LNCaP clone FGC (cell line): ENCODE results near the gene RPGRIP1L.
A peak's percentile ranks its signal among the peaks of the same experiment; 100 is the strongest.

ENCODE experiments used
- DNase-seq: peaks from one replicate; pipeline ENCODE4 v3.0.0-alpha.2; 2011; ENCODE audit warnings: low read depth
- H3K4me3 ChIP-seq: 2 replicates; pipeline ENCODE4 v1.5.1; 2011; ENCODE audit warnings: mild to moderate bottlenecking, low read depth, low read length, control low read depth
- TF ChIP-seq, protein P1 (sequence below): IDR thresholded peaks from 2 replicates; pipeline ENCODE4 v1.5.1; 2012; ENCODE audit warnings: mild to moderate bottlenecking; ENCODE audit not compliant: control insufficient read depth, insufficient read depth; ENCODE audit errors: extremely low read depth

RPGRIP1L gene

DNA sequence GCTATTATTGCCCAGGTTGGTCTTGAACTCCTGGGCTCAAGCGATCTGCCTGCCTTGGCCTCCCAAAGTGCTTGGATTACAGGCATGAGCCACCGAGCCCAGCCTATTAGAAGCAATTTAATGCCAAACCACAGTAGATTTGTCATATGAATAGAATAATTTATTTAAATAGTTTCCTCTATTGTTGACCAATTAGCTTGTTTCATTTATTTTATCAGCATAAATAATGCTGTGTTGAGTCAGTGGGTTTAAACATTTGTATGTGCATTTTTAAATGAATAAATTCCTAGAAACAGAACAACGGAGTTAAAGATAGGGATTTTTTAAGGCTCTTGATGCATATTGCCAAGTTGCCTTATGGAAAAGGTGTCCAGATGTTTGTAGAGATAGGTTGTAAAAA, 27.0 kb upstream of the RPGRIP1L start:
- TF ChIP-seq, protein P1, sequence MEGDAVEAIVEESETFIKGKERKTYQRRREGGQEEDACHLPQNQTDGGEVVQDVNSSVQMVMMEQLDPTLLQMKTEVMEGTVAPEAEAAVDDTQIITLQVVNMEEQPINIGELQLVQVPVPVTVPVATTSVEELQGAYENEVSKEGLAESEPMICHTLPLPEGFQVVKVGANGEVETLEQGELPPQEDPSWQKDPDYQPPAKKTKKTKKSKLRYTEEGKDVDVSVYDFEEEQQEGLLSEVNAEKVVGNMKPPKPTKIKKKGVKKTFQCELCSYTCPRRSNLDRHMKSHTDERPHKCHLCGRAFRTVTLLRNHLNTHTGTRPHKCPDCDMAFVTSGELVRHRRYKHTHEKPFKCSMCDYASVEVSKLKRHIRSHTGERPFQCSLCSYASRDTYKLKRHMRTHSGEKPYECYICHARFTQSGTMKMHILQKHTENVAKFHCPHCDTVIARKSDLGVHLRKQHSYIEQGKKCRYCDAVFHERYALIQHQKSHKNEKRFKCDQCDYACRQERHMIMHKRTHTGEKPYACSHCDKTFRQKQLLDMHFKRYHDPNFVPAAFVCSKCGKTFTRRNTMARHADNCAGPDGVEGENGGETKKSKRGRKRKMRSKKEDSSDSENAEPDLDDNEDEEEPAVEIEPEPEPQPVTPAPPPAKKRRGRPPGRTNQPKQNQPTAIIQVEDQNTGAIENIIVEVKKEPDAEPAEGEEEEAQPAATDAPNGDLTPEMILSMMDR = no peak
- DNase-seq = no peak
- H3K4me3 ChIP-seq = no peak overlapping the region

DNA sequence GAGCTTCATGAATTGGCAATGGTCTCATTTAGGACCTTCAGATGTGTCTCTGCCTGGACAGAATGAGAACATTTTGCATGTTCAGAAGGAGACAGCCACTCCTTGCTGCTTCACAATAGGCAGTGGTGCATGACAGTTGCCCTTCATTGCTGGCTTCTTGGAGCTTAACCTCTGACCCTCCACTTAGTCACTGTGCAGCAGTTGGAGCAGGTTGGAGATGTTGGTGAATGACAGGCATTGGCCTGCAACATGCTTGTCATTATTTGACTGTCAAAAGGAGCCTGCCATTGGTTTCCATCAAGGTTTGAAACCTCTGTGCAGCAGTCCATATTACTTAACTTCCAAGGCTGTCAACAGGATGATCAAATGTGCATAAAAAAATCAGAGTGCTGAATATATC, 23.0 kb upstream of the RPGRIP1L start:
- no peak for DNase-seq
- TF ChIP-seq, protein P1 = no peak
- H3K4me3 ChIP-seq = no peak overlapping the region

DNA sequence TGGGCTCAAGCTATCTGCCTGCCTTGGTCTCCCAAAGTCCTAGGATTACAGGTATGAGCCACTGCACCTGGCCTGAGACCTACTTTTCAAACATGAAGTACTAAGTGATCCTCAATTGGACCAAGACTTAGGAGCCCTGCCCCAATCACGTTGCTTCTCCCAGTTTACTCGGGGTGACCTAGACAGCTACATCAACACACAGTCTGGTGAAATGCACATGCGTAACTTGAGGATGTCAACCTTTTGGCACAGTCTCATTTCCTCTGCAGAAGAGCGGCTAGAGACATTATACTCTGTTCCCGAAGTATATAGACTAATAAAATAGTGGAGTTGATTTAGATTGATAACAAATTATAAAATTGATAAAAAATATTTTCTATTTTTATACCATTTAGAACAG, 17.4 kb upstream of the RPGRIP1L start:
- H3K4me3 ChIP-seq = no peak overlapping the region
- no peak for DNase-seq
- TF ChIP-seq, protein P1 = no peak

DNA sequence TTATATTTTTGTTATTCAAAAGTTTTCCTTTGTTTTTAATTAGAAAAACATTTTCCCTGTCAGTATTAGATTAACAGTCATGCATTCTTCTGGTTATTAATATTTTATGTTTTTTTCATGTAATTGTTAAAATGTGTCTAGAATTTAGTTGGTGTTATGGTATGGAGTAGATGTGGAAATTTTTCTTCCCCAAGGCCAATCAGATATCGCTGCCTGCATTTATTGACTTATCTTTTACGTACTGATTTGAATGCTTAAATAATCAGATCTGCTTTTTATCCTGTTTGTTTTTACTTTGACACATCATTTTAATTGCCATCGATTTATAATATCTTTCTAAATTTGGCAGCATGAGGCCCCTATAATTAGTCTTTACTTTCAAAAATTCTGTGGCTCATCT, 13.9 kb upstream of the RPGRIP1L start:
- DNase-seq = no peak
- TF ChIP-seq, protein P1 = no peak
- no peak overlapping the region for H3K4me3 ChIP-seq

DNA sequence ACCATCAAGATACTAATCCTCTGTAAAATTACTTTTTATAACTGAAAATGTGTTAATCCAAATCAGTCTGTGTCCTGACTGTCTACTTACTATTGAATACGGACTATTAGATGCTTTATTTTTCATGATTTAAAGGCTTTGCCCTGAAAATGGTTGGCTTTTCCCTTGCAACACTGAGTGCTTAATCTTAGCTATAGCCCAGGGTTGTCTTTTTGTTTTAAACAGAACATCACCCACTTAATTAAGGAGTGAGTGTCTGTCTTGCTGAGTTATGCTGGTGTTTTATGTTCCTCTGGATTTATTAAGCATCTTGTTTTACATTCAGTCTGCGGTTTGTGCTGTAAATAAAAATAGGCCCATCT, 11.3 kb upstream of the RPGRIP1L start:
- no peak overlapping the region for H3K4me3 ChIP-seq
- DNase-seq = no peak
- TF ChIP-seq, protein P1 = no peak

DNA sequence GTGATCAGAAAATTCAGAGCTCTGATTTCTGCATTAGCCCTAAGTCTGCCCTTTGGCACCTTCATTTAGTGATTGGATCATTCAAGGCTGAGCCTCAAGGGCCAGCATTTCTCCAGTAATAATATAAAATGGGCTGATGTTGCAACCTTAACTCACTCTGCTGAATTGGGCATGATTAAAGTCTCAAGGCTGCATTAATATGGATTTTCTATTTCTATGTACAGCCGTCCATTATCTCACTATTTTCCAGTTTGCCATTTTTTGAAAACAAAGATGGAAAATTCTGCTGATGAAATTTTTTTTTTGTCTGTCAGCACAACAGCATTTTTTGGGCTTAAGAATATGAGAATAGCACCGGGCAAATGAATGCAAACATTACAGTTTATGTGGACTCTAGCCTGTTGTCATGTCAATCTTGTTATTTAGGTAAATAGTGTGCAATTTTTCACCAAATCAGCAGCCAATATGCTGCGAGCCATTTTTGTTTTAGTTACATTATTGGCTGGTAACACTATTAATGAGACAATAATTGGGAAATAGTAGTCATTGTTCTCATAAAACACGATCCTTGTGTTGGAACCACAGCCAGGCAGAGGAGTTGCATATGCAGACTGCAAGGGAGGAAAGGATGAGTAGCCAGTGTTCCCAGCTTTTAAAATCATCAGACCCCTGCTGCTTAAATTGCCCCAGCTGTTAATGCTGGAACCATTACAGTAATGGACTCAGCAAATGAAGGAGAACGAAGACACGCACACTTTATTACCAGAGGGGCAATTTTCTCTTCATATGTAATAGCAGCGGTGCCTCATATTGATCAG, 10.8 kb upstream of the RPGRIP1L start:
- peak; percentile 85 for DNase-seq
- TF ChIP-seq, protein P1 = no peak
- peak overlapping the region; percentile 21; the same call in 1 of the 2 replicates for H3K4me3 ChIP-seq
